ENCODE data around the gene CDK6. TPM values are rescaled to one million over a fixed set of nuclear protein-coding genes. Genes with fewer than 3 reads are reported as not detected.

The CDK6 gene
- total and polyA plus RNA-seq, 2 experiments from 2014 or later = 7.4 to 23.7 TPM

- no peak for TF ChIP-seq CTCF (conservative IDR thresholded peaks at IDR 0.05; ENCODE audit: low read depth in 2 of 2)
- TF ChIP-seq ETS1 (IDR thresholded peaks at IDR 0.05) = no peak
- no peak for TF ChIP-seq JUNB (IDR thresholded peaks at IDR 0.05; ENCODE audit: unreplicated experiment)
Observed at GRCh38 chr7:92847305-92847704, 10.9 kb upstream of the CDK6 start (continued).

GRCh38 chr7:92845736-92846135 lies 9.4 kb upstream of the CDK6 start:
- H3K79me2 ChIP-seq (replicated peaks; ENCODE audit: insufficient read depth) = no peaks in the 10 kb centered on the region
- peaks cover 3% of the 10 kb centered on the region; the same call in 2 of the 3 replicates for H3K4me1 Mint-ChIP-seq
- no peak overlapping the region for H3K27ac ChIP-seq (ENCODE audit: low read depth)
- no peaks in the 10 kb centered on the region for H3K36me3 Mint-ChIP-seq (ENCODE audit: low read depth)
- no peak overlapping the region for H3K4me2 ChIP-seq
- no peaks in the 10 kb centered on the region for H3K9me3 Mint-ChIP-seq
- peaks cover 2% of the 10 kb centered on the region for H3K27me3 Mint-ChIP-seq (ENCODE audit: insufficient read depth, low read depth, poor library complexity)
- H3K27ac Mint-ChIP-seq = no peak overlapping the region
- no peak for DNase-seq (ENCODE audit: low spot score)
- H3K9me2 ChIP-seq (ENCODE audit: insufficient read depth) = peaks cover 15% of the 10 kb centered on the region
- no peak overlapping the region for H3K4me3 ChIP-seq
- TF ChIP-seq EZH2phosphoT487 (IDR thresholded peaks at IDR 0.05; ENCODE audit: unreplicated experiment) (no peak), ZNF331 (CRISPR knock-in tag; IDR thresholded peaks at IDR 0.05; ENCODE audit: low read depth) (no peak)
- no peak for ATAC-seq
- H3K4me1 ChIP-seq (ENCODE audit: insufficient read depth) = no peaks in the 10 kb centered on the region
- H3K27me3 ChIP-seq (ENCODE audit: insufficient read depth) = no peaks in the 10 kb centered on the region
- H2AFZ ChIP-seq = no peak overlapping the region
- no peaks in the 10 kb centered on the region; the same call in 1 of the 2 replicates for H3F3A ChIP-seq (replicated peaks; ENCODE audit: low read depth)
- no peaks in the 10 kb centered on the region for H4K20me1 ChIP-seq (replicated peaks; ENCODE audit: insufficient read depth)
- H3K36me3 ChIP-seq (ENCODE audit: insufficient read depth) = no peaks in the 10 kb centered on the region
- no peak overlapping the region for H3K4me3 Mint-ChIP-seq

- Histone ChIP-seq H3K9me2 (ENCODE audit: insufficient read depth) (peaks cover 15% of the 10 kb centered on the region), H3K36me3 (ENCODE audit: insufficient read depth) (no peaks in the 10 kb centered on the region), H3K27me3 (ENCODE audit: insufficient read depth) (peaks cover 14% of the 10 kb centered on the region), H3F3A (replicated peaks; ENCODE audit: low read depth) (no peaks in the 10 kb centered on the region; the same call in 1 of the 2 replicates), H3K4me2 (no peak overlapping the region), H3K4me1 (ENCODE audit: insufficient read depth) (no peaks in the 10 kb centered on the region), H3K79me2 (replicated peaks; ENCODE audit: insufficient read depth) (no peaks in the 10 kb centered on the region), H3K4me3 (no peak overlapping the region), H3K27ac (ENCODE audit: low read depth) (no peak overlapping the region), H4K20me1 (replicated peaks; ENCODE audit: insufficient read depth) (no peaks in the 10 kb centered on the region), H2AFZ (no peak overlapping the region)
- no peaks in the 10 kb centered on the region for H3K36me3 Mint-ChIP-seq (ENCODE audit: low read depth)
- ATAC-seq (no peak), DNase-seq (ENCODE audit: low spot score) (no peak)
- H3K27me3 Mint-ChIP-seq (ENCODE audit: insufficient read depth, low read depth, poor library complexity) = peaks cover 2% of the 10 kb centered on the region
- peaks cover 12% of the 10 kb centered on the region for H3K4me1 Mint-ChIP-seq
- H3K4me3 Mint-ChIP-seq = no peak overlapping the region
- H3K9me3 Mint-ChIP-seq = no peaks in the 10 kb centered on the region
- no peak overlapping the region for H3K27ac Mint-ChIP-seq
- TF ChIP-seq ZNF462 (CRISPR knock-in tag; IDR thresholded peaks at IDR 0.05) (no peak), POLR2AphosphoS5 (IDR thresholded peaks at IDR 0.05; ENCODE audit: low read depth) (no peak), CREB1 (CRISPR knock-in tag; IDR thresholded peaks at IDR 0.05; ENCODE audit: low read depth) (no peak)
Observed at GRCh38 chr7:92843781-92844180, 7.4 kb upstream of the CDK6 start.
